GM18519 (cell line): ENCODE data around the gene MRPS9.

Experiments used
- ATAC-seq: cut with Tn5 transposase; IDR thresholded peaks from one replicate; pipeline ENCODE4 v1.9.1; 2021; ENCODE audit warnings: mild to moderate bottlenecking, moderate library complexity; ENCODE audit not compliant: unreplicated experiment, low FRiP score

The MRPS9 gene

DNA sequence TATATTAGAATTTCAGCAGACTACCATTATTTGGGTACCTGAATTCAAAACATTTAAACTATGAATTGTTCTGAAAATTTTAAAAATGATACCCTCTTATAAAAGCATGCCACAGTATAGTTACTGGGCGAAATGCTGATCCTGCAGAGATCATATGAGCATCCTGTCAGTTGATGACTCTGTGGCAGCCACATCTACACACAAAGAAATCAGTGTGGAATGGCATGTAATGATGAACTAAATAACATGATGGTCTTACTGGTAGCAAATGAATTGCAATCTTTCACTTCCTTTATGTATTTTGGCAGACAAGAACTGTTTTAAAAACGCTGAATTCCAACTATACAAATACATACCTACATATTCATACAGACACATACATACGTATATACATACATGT is 38.3 kb downstream of the MRPS9 start:
- ATAC-seq = no peak

DNA sequence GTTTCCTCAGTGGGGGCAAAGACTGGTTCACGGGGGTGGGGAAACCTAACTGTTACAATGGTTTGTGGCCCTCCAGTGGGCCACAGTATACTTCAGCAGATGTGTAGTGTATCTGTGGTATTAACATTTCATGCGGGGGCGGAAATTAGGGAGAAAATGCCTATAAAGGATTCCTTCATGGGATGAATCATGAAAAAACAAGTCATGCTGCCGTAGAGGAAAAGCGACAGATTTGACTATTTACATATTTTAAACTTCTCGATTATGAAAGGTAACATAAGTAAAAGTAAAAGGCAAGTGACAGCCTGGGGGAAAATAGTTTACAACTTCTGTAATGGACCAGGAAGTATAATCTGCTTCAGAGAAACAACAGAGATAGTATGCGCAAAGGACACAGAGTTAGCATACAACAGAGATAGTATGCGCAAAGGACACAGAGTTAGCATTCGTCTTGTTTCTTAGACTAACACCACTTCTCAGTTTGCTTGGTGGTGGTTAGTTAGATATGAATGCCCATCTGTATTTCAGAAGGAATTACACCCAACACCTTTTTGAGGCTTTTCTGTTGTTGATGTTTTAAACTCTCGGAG is 41.1 kb downstream of the MRPS9 start:
- ATAC-seq = no peak

DNA sequence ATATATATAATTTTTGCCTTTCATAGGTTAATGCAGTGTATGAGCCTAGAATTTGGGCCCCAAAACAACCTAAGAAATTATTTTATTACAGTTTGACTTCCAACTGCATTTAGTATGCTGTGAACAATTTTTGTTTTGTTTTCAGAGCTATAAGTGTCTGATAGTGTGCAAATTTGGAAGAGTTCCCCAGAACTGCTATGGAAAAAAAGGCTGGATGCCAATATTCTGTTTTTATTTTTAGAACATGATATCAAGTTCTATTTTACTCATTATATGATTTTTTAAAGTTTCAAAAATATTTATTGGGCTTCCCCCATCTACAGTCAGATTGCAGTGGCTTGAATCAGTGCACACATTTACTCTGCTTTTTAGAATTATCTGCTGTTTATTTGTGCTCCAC is 42.6 kb downstream of the MRPS9 start:
- no peak for ATAC-seq

GRCh38 chr2:105081006-105081601 is 43.2 kb downstream of the MRPS9 start:
- ATAC-seq = no peak

GRCh38 chr2:105082107-105082506 is 44.2 kb downstream of the MRPS9 start:
- no peak for ATAC-seq

DNA sequence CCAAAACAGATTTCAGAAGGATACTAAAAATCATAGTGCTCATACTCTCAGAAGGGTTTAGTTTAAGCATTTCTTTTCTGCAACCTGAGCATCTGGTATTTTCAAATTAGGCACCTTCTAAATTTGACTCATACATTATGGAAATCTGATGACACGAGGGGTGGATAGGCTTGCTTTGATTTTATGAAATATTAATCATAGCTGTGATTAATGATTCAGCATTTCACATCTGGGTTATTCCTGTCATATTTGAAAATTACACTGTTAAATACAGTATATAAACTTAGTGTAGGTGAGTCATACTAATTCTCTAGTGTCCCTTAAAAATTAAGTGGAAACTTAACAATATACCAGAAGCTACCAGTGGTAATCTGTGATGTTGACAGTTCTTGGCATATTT is 47.7 kb downstream of the MRPS9 start:
- ATAC-seq = no peak

DNA sequence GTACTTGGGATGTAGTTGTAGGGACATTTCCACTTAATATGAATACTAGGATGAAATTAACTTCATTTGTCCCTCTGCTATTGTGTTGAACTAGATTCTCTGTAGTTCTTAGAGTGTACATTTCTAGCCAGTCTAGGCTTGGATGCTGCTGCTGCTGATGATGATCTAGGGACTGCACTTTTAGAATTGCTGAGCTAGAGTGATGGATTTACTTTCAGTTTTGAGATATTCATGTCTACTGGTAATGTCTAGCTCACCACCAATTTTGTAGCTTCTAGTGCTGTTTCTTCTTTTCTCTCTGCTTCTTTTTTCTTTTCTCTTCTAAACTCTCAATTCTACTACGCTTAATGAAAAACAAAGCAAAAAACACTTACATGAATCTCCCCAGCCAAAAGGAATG is 49.4 kb downstream of the MRPS9 start:
- no peak for ATAC-seq

- ATAC-seq = no peak
Observed at GRCh38 chr2:105090091-105090490, 52.2 kb downstream of the MRPS9 start.

DNA sequence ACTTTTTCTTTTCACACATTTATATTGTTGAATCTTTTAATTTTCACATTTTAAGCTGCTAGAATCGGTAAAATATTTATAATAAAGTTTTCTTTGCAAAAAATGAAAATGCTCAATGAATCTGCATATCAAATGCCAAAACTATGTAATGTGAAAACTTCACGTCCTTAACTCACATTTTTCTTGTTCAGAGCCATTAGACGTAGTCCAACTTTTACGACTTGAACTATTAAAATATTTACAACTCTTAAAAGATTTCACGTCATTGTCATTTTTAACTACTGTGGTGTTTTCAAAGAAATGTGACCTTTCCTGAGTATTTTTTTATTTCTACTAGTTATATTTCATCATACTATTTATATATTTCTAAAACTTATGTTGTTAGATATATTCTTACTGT is 54.9 kb downstream of the MRPS9 start:
- ATAC-seq = no peak

GRCh38 chr2:105099153-105099552 is 61.3 kb downstream of the MRPS9 start:
- no peak for ATAC-seq

DNA sequence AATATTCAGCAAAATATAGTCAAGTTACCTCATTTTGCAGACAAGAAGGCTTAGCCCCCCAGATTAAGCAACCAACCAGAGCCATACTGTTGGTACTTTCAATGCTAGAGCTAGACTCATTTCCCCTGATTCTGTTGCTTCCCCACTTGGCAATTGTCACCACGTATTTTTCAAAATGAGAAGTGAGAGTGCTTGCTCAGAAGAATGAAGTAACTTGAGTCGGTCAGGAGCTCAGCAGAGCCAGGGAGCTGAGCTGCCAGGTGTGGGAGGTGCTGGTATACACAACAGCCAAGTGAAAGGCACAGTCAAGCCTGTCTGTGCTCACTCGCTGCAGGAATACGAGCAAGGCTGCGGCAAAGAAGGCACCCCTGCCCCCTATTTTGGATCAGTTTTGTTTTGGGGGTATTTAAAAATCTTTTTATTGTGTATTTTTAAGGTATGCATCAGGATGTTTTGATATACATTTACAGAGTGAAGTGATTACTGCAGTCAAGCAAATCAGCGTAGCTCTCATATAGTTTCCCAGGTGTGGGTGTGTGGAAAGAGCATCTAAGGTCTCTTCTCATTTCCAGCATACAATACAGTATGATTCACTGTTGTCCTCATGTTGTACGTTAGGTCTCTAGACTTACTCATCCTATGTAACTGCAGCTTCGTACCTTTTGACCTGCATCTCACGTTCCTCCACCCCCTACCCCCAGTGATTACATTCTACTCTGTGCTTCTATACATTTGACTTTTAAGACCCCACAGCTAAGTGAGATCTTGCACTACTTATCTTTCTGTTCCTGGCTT is 62.4 kb downstream of the MRPS9 start:
- ATAC-seq = peak; percentile 91

DNA sequence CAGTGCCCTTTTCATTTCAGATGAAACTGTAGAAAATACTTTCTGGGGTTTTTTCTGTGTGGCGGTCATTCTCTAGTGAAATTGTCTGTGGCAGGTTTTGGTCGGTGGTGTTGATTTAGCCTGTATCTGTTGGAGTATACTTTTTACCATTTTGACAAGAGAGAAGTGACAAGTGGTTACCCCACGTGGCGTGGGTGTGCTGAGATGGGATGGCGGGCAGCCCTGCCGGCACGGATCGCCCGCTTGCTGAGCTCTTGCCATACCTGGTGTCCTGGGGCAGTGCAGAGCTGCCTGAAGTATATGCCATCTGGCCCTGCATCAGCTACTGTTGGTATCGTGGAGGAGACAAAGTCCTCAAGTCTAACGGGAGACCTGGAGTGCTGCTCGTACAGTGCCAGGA is 64.1 kb downstream of the MRPS9 start:
- no peak for ATAC-seq

- ATAC-seq = no peak
Observed at GRCh38 chr2:105102963-105103421, 65.1 kb downstream of the MRPS9 start.

- no peak for ATAC-seq
Observed at GRCh38 chr2:105103481-105103880, 65.6 kb downstream of the MRPS9 start.

DNA sequence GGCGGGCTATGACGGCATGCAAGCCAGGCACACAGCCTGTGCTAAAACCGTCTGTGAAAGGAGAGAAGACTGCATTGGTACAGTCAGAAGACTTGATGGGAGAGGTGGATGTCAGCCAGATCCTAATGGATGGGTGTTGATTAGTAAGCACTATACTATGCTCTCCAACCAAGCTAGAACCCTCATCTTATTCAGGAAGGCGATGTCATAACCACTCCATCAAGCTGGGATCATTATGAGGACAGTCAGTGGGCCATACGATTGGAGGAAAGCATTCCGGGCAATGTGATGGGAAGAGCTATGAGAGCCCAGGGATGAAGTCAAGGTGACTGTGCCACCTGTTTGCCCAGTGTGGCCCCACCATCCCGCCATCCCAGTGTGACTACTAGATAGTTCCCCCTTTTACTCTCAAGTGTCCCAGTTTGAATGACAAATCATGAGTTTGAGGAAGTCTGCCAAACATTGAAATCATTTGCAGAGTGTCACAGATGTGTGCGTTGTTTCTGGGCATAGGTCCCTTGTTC is 66.4 kb downstream of the MRPS9 start:
- no peak for ATAC-seq

DNA sequence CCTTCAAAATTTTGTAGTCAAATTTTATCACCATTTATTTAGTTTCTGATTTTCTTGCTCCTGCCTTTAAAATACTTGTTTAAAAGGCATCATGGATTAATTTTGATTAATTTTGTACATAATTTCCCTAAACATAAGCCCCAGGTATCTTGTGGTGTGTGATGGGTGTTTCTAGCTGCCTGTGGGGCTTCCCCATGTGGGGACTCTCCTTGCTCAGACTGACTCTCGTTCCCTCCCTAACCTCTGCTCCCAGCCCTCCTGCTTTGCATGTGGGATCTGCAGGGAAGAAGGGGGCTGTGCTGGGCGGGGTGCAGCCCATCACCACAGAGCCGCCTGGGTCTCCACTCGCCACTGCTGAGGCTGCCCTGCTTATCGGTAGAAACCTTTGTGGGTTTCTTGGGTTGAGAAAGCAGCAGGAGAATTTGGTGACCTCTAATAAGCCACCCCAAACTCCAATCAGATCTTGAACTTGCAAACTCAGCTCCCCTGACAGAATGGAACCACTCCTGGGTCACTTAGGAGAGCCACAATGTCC is 72.5 kb downstream of the MRPS9 start:
- ATAC-seq = no peak

DNA sequence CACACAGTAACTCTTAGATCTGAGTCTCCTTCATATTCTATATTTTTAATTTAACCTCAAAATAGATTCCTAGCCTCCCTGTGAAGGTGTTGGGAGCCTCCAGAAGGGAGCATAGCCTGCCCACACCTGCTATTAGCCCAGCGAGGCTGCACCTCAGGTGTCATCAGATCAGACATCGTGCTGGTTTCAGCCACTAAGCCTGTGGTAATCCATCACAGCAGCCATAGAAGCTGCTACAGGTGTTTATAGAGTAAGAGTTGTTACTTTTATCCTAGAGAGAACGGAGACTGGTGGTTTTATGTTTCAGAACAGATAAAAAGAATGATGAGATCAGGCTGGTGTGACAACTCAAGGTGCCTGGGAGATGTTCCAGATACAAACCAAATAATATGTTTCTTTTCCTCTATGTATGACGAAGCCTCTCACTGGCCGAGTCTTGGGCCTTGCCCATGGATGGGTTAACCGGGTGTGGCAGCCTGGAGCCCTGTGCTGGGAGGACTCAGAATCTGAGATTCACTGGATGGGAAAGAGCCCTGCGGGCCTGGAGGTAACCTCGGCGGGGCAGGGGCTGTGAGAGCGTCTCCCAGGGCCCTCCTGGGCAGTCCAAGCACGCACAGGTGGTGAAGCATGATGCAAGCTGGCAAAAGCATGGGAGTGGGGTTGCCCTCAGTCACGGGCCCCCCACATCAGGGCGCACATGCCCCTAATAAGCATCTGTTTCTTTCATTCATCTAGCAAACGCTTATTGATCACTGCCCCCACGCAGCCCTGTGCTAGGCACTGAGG is 73.7 kb downstream of the MRPS9 start:
- ATAC-seq = no peak

DNA sequence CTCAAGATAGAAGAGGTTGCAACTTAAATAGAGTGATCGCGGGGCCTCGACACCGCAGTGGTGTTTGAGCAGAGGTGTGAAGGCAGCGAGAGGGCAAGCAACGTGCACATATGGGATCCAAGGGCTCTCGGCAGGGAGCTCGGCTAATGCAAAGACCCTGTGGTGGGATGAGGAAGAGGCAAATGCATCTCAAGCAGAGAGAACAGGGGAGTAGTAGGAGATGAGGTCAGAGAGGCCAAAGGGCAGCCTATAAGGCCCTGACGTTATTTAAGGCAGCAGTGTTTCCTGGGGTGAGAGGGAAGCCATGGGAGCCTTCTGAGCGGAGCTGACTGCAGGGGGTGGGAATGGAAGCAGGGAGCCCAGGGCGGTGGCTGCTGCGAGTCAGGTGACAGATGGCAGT is 74.5 kb downstream of the MRPS9 start:
- no peak for ATAC-seq

GRCh38 chr2:105113616-105114291 is 75.9 kb downstream of the MRPS9 start:
- ATAC-seq = no peak

DNA sequence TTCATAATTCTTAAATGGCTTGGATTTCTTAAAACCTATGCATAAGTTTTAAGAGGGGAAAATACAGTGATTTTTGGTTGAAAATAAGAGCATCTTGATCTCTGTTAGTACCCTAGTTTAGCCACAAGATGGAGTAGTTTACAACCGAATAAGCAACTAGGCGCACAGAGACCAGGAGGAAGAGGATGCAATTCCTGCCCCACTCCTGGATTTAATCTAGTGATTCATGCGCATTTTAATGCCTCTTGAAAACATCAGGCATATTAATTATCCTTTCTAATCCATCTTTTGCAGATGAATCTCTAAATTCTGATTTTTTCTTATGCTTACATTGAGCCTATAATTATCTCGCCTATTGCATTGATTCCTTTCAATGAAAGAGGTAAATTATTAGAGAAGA is 76.7 kb downstream of the MRPS9 start:
- peak; percentile 54 for ATAC-seq
